ENCODE measurements around the gene KHDC4.

Gene KHDC4

DNA sequence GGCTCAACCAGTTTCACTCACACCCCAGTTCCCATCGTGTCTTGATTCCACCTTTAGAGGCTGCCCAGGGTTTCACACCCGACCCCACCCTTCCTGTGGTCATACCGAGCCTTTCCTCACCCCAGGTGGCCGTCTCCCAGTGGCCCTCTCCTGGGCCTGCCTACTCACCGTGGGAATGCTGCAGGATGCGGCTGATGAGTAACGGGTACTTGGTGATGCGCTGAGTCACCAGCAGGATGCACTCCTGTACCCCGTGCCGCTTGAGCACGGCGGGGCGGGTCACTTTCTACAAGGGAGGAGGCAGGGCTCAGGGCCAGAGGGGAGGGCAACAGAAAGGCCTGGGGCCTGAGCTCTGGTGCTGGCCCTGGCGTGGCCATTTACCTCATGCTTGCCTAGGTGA lies 27.7 kb upstream of the KHDC4 start:
- ATAC-seq, result peak; percentile 99
- TF ChIP-seq ZFP3 (CRISPR knock-in tag; IDR thresholded peaks at IDR 0.05) (0 out of 2 replicates have a peak, but pooled peaks have one; percentile 32), ZNF565 (CRISPR knock-in tag; conservative IDR thresholded peaks at IDR 0.05; ENCODE audit: low read depth) (no peak), ZNF70 (CRISPR knock-in tag; IDR thresholded peaks at IDR 0.05) (no peak), ESRRG (CRISPR knock-in tag; IDR thresholded peaks at IDR 0.05) (no peak)
- TF ChIP-seq, protein P1, sequence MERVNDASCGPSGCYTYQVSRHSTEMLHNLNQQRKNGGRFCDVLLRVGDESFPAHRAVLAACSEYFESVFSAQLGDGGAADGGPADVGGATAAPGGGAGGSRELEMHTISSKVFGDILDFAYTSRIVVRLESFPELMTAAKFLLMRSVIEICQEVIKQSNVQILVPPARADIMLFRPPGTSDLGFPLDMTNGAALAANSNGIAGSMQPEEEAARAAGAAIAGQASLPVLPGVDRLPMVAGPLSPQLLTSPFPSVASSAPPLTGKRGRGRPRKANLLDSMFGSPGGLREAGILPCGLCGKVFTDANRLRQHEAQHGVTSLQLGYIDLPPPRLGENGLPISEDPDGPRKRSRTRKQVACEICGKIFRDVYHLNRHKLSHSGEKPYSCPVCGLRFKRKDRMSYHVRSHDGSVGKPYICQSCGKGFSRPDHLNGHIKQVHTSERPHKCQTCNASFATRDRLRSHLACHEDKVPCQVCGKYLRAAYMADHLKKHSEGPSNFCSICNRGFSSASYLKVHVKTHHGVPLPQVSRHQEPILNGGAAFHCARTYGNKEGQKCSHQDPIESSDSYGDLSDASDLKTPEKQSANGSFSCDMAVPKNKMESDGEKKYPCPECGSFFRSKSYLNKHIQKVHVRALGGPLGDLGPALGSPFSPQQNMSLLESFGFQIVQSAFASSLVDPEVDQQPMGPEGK (CRISPR knock-in tag; IDR thresholded peaks at IDR 0.05; ENCODE audit: borderline replicate concordance), result peak; percentile 85; the same call in 1 of the 2 replicates
- TF ChIP-seq, protein P2, sequence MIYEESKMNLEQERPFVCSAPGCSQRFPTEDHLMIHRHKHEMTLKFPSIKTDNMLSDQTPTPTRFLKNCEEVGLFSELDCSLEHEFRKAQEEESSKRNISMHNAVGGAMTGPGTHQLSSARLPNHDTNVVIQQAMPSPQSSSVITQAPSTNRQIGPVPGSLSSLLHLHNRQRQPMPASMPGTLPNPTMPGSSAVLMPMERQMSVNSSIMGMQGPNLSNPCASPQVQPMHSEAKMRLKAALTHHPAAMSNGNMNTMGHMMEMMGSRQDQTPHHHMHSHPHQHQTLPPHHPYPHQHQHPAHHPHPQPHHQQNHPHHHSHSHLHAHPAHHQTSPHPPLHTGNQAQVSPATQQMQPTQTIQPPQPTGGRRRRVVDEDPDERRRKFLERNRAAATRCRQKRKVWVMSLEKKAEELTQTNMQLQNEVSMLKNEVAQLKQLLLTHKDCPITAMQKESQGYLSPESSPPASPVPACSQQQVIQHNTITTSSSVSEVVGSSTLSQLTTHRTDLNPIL (CRISPR knock-in tag; IDR thresholded peaks at IDR 0.05; ENCODE audit: low read depth), result no peak

- ATAC-seq, result no peak
- TF ChIP-seq ZNF70 (CRISPR knock-in tag; IDR thresholded peaks at IDR 0.05), result no peak
- no peak for TF ChIP-seq GLIS3 (CRISPR knock-in tag; IDR thresholded peaks at IDR 0.05)
- no peak for TF ChIP-seq TCF4 (CRISPR knock-in tag; IDR thresholded peaks at IDR 0.05; ENCODE audit: borderline replicate concordance)
- no peak for TF ChIP-seq ISL1 (CRISPR knock-in tag; IDR thresholded peaks at IDR 0.05)
- no peak for TF ChIP-seq ZNF565 (CRISPR knock-in tag; conservative IDR thresholded peaks at IDR 0.05; ENCODE audit: low read depth)
- TF ChIP-seq RARB (CRISPR knock-in tag; IDR thresholded peaks at IDR 0.05), result no peak
- TF ChIP-seq, protein P2 (CRISPR knock-in tag; IDR thresholded peaks at IDR 0.05; ENCODE audit: low read depth), result no peak
- TF ChIP-seq, protein P3, sequence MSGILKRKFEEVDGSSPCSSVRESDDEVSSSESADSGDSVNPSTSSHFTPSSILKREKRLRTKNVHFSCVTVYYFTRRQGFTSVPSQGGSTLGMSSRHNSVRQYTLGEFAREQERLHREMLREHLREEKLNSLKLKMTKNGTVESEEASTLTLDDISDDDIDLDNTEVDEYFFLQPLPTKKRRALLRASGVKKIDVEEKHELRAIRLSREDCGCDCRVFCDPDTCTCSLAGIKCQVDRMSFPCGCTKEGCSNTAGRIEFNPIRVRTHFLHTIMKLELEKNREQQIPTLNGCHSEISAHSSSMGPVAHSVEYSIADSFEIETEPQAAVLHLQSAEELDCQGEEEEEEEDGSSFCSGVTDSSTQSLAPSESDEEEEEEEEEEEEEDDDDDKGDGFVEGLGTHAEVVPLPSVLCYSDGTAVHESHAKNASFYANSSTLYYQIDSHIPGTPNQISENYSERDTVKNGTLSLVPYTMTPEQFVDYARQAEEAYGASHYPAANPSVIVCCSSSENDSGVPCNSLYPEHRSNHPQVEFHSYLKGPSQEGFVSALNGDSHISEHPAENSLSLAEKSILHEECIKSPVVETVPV (CRISPR knock-in tag; IDR thresholded peaks at IDR 0.05), result no peak
- no peak for TF ChIP-seq TOX (CRISPR knock-in tag; IDR thresholded peaks at IDR 0.05; ENCODE audit: borderline replicate concordance)
- TF ChIP-seq TSHZ2 (CRISPR knock-in tag; IDR thresholded peaks at IDR 0.05), result no peak
- TF ChIP-seq SNAI2 (CRISPR knock-in tag; IDR thresholded peaks at IDR 0.05), result no peak
- no peak for TF ChIP-seq ZFP3 (CRISPR knock-in tag; IDR thresholded peaks at IDR 0.05)
- TF ChIP-seq OSR1 (CRISPR knock-in tag; IDR thresholded peaks at IDR 0.05), result no peak
- TF ChIP-seq, protein P1 (CRISPR knock-in tag; IDR thresholded peaks at IDR 0.05; ENCODE audit: borderline replicate concordance), result no peak
- no peak for TF ChIP-seq BACH2 (CRISPR knock-in tag; IDR thresholded peaks at IDR 0.05; ENCODE audit: borderline replicate concordance)
These were observed 26.0 kb upstream of the KHDC4 start for GRCh38 chr1:155960081-155960745.

- no peak for ATAC-seq
- no peak for TF ChIP-seq SNAI2 (CRISPR knock-in tag; IDR thresholded peaks at IDR 0.05)
- TF ChIP-seq GLIS3 (CRISPR knock-in tag; IDR thresholded peaks at IDR 0.05), result no peak
- no peak for TF ChIP-seq ZNF70 (CRISPR knock-in tag; IDR thresholded peaks at IDR 0.05)
- no peak for TF ChIP-seq OSR1 (CRISPR knock-in tag; IDR thresholded peaks at IDR 0.05)
- TF ChIP-seq ZFP3 (CRISPR knock-in tag; IDR thresholded peaks at IDR 0.05), result no peak
- no peak for TF ChIP-seq ESRRG (CRISPR knock-in tag; IDR thresholded peaks at IDR 0.05)
- no peak for TF ChIP-seq BACH2 (CRISPR knock-in tag; IDR thresholded peaks at IDR 0.05; ENCODE audit: borderline replicate concordance)
These were observed 23.2 kb upstream of the KHDC4 start for GRCh38 chr1:155957411-155957915.

All from SK-N-SH treated with all-trans-retinoic acid at 6 μM for 48 hours (cell line).